NOMO-1 treated with DMSO at 0.1 percent for 48 hours (cell line): Measurements from ENCODE around the gene TBC1D22A.

Source experiments
- DNase-seq: peaks from one replicate; lab custom pipeline; 2025; ENCODE audit not compliant: unreplicated experiment; lab: John Stamatoyannopoulos, UW

Gene TBC1D22A

DNA sequence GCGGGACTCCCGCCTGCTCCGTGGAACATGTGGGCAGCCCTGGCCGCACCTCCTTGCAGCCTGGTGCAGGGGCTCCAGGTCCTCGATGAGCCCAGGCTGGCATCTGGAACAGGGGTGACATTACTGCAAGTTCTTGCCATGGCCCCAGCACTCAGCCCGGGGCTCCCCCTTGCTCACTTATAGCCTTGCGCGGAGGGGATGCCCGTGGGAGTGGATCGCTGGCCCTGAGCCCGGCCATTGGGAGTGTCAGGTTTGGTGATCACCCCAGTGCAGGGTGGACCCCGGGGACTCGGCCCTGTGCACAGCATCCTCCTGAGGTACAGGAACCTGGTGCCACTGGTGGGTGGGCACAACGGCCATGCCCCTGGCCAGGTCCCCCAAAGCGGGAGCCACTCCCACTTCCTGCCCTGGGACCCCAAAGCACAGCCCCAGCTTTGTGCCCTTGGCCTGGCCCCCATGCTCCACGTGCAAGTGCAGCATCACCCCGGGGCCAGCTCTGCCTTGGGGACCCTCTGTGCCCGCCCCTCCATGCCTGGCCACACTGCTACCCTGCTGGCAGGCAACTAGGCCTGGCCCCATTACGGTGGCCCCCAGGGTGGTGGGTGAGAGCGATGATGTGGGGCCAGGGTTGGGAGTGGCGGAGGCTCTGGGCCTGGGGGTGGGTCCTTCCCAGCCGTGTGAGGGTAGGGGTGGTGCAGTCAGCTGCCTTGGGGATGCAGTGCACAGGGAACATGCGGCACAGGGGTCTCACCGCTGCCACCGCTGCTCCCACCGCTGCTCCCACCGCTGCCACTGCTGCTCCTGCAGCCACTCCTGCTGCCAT is 439.8 kb downstream of the TBC1D22A start:
- no peak for DNase-seq

DNA sequence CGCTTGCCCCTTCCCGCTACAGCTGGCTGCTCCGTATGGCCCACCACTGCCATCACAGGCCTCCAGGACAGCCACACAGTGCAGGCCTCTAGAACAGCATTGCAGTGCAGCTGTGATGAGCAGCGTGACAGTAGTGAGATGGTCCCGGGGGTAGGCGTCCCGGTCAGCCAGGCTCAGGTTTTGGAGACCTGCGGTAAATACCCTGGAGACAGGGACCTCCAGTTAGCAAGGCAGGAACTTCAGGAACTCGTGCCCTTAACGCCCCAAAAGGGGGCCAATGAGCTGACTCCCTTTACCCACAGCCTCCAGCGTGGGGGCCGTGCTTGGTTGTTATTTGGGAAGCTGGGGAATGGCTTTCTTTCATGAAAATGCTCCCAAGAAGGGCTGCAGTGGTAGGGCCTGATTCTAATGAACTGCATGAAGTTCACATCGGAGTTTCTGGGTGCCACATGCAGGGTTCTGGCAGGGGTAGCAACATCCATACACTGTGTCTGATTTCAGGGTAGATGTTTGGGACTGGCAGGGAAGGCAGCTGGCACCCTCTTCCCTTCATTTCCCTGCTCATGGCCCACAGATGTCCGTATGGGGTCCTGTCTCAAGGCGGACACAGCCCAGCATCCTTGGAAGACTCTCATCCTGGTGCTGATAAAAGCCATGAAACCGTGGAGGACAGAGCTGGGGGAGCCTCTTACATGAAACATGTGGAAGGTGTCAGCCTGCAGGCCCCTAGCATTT is 440.5 kb downstream of the TBC1D22A start:
- DNase-seq = no peak

DNA sequence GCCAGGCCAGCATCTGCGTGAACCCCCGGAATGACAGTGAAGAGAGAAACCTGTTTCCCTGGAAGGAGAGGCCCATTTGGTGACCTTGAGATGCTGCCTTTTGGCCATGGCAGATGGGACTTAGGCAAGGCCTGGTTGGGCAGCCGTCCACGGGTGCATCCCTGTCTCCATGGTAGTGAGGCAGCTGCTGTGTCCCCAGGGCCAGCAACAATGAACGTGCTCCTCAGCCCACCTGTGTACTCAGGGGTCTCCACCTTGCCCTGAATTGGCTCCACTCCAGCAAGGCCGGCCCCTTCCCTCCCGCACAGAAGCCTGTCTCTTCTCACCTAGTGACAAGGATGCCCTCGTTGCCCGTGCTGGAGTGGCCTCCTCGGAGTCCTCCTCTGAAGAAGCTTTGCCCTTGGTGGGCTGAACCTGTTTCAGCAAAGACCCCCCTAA is 441.1 kb downstream of the TBC1D22A start:
- DNase-seq = no peak

DNA sequence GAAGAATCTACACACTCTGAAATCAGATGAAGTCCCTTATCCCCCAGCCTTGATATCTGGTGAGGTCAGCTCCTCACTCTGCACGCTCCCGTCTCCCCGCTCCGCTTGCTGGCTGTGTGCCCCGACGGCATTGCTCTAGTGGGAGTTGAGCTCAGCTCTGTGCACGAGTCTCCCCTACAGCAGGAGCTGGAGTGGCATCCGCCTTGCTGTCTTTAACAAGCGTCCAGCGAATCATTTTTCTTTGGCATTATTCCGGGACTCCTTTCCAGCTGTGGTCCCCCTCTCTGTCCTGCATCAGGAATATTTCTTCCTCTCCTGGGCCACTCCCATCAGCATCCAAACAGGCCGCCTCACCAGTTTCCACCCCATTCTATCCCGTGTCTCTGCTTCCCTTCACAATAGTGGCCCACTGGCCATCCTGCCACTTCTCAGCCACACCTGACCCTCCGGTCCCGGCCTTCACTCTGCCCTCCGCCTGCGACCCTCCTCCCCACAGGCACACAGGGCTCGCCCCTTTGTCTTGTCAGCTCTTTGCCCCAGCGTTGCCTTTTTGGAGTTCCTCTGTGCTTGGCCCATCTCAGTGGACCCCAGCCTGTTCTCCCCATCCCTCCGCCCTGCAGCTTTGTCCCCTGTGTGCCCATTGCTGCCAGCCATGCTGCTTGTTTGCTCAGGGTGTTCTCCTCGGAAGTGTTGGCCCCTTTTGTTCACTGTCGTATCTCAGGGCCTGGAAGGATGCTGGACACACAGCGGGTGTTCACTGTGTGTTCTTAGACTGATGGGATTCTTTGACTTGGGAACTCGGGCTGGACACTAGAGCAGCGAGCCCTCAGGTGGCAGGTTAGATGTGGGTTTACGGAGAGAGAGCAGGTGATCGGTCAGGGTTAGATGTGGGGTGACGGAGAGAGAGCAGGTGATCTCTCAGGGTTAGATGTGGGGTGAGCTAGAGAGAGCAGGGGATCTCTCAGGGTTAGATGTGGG is 441.8 kb downstream of the TBC1D22A start:
- DNase-seq = no peak

DNA sequence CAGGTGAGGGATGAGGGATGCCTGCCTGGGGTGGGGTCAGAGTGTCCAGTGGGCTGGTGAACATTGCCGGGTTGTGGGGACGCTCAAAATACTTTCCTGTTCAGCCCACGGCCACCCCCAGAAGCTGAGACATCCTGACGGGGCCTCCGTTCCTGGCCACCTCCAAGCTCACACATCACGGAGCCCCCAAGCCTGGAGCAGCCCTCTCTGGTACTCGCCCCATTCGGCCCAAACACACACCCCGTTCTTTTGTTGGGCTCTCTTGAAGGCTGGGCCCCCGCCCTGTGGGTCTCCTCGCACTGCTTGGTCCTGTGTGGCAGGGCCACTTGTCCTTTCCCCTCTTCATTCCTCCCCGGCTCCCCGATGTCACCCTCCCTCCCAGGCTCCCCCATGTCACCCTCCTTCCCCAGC is 442.6 kb downstream of the TBC1D22A start:
- no peak for DNase-seq

DNA sequence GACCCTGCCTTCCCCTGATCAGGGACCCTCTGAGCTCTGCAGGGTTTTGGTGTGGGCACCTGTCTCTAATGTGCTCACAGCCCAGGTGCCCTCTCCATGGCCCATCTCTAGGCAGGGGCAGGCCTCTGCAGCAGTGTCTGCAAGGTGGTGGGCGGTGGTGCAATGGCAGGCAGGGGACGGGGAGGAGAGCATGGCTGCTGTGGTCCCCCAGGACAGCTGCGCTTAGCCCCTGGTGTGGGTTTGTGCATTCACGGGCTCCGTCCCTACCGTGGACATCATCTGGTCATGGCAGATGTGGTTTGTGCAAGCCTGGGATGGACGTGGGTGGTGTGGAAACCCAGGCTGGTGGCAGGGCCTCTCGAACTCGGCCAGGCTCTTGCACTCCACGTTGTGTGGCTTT is 443.1 kb downstream of the TBC1D22A start:
- DNase-seq = no peak

DNA sequence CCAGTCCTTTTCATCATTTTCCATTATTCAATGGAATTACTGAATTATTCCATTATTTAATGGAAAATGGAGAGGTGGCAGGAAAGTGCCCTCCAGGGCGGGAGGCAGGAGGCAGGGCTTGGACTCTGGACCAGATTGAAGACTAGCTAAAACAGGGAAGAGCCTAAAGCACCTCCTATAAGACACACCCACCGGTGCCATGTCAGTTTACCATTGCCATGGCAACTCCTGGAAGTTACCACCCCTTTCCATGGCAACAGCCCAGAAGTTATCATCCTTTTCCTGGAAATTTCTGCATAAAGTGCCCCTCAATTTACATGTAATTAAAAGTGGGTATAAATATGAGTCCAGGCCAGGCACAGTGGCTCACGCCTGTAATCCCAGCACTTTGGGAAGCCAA is 443.7 kb downstream of the TBC1D22A start:
- no peak for DNase-seq

DNA sequence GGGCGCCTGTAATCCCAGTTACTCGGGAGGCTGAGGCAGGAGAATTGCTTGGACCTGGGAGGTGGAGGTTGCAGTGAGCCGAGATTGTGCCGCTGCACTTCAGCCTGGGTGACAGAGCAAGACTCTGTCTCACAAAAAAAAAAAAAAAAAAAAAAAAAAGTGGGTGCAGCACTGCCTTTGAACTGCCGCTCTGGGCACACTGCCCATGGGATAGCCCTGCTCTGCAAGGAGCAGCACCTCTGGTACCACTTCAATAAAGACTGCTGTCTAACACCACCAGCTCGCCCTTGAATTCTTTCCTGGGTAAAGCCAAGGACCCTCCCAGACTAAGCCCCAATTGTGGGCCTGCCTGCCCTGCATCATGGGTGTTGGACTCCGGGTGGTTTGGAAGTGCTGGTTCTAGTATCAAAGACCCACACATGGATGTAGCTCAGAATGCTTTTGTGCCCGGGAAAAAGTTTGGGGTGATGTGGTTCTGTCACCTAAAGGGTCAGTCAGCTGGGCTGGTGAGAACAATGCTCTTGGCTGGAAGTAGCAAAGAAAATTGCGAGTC is 444.3 kb downstream of the TBC1D22A start:
- no peak for DNase-seq

DNA sequence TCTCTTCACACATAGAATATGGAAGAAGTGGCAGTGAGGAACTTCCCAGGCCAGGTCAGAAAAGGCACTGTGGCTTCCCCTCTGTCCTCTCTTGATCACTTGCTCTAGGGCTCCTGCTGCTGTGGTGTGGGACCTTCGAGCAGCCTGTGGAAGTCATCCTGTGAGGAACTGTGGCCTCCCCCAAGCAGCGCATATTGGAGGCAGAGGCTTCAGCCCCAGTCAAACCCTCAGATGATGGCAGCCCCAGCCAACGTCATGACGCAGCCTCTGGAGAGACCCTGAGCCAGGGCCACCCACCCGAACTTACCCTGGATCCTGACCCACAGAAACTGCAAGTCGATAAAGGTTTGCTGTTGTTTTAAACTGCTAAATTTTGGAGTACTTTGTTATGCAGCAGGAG is 444.9 kb downstream of the TBC1D22A start:
- DNase-seq = no peak

DNA sequence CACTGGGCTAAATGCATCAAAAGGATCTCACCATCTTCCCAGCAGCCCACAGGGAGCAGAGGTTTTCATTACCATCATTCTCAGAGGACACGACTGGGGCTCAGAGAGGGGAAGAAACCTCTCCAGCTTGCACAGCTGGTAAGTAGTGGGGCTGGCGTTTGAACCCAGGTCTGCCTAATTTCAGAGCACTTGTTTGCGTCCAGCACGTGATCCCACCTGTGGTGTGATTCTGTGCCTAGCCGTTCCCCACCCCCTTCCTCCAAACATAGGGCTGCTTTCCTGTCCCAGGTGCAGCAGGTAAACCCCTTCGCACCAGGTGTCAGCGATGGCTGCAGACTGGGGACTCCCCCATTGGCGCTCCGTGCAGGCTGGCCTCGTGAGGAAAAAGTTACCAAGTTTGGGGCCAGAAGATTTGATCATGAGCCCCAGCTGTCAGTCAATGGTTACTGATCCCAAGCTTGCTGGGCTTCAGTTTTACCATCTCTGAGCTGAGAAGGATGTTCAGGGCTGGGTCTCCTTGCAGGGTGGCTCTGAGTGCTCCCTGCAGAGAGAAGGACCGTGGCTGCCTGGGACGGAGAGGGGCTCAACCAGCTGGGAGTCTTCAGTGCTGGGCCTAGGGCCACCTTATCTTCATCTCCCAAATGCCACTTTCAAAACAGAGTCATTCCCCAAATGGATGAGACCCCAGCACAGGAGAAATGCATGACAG is 445.6 kb downstream of the TBC1D22A start:
- no peak for DNase-seq

DNA sequence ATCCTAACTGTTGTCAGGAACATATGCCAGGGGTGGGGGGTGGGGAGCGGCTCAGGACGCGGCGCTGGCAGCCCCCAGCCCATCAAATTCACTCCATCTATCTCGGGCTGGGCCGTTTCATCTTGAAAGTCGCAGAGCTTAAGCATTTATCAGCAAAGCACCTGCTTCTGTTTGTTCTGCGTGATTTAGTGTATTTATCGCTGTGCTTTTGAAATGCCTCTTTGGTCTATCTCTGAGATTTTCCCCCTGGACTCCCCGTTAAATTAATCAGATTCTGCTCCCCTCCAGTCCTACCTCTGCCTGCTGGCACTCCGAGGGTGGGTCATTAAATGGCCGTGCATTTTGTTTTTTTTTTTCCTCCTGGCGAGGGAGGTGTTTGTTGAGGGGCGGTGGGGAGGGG is 446.2 kb downstream of the TBC1D22A start:
- no peak for DNase-seq

DNA sequence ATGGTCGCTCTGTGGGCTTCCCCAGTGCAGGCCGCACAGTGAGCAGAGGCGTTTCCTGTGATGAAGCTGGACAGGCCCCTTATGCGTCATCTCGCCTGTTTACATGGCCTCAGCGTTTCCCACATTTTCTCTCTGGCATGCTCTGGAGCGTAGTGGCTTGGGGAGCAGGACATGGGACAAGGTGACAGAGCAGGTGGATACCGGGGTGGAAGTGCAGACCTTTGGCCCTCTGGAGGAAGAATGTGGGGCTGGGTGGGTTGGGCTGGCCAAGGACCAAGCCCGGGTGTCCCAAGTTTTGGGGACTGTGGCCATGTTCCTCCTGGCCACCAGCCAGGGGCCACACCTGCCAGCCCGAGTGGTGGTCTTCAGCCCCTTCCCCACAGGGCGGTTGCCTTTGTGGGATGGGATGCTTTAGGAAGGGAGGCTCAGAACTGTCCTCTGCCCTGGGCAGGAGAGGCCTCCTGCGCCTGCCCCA is 446.6 kb downstream of the TBC1D22A start:
- DNase-seq = no peak

DNA sequence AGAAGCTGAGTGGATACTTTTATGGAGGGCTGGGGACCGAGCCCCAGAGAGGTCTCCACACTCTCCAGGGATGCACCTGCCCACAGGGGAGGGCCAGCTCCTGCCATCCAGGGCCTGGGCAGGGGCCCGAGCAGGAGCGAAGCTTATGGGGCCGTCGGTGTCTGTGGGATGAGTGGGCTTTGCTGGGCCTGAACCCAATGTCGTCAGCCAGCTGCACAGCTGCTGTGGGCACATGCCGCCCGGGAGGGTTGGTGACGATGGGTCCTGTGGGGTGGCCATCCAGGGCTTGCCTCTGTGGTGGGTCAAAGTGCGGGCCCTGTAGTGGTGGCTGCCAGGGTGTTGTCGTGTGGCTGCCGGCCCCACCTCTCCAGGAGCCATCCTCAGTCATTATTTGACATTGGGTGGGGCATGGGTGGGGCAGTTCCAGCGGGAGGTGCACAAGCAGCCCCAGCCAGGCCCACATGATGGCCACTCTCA is 447.1 kb downstream of the TBC1D22A start:
- no peak for DNase-seq

DNA sequence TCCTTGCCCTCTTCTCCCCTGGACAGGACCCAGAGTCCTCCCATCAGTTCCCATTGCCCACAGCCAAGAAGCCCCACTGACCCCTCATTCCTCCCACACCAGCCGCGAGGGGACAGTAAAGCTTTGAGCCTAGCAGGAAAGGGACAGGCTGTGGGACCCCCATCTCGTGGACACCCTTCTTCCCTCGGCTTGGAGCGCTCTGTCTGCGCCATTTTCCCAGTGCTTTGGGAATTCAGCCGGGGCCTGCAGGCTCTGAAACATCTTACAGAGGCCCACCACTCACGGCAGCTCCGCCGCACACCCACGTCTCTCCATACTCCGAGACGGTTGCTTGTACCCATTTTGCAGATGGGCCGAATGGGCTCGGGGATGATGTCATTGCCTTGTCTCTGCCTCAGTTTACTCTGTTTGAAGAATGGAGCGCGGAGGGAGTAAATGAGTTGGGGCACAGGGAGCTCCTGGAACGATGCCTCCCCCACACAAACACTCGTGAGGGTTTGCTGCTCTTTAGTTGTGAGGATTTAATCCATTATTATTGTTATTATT is 447.7 kb downstream of the TBC1D22A start:
- no peak for DNase-seq

DNA sequence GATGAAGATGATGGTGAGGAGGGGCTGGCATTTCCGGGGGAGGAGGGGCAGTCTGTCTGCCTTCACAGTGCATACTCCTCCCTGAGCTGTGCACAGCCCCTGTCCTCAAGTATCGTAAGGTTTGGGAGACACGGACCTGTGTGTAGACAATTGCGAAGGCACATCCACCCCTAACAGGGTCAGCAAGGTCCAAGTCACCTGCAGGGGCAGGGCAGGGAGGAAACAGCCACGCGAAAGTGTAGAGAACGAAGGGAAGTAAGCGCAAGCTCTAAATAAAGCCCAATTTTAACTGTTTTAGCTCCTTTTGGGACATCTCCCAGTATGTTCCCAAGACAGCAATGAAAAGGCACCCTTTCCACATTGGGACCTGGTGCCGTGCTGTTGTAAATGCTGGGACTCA is 448.2 kb downstream of the TBC1D22A start:
- DNase-seq = no peak

DNA sequence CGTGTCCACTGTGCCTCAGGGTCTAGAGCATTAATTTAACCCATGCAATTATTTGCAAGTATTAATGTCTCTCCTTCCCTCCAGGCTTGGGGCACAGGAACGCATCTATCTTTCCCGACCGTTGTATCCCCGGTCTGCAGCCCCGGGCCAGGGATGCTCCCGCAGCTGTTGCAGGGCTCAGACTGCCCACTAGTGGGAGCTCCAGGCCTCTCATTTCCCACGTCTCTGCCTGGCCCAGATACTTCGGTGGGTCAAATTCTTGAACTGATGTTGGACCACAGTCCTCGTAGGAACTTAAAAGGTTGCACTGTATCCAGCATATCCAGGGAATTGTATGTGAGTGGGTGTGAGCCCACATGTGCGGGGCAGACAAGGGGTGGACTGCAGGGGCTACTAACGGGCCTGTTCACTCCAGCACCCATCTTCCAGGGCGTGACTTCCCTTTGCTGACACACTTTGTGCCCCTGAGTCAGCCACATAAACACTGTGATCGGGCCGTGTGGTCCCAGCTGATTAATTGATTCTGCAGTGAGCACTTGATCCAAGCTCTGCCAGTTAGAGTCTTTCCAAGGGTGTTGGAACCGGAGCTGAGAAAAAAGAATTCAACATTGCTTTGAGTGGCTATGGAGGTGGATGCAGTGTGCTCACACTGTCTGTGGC is 451.3 kb downstream of the TBC1D22A start:
- DNase-seq = peak; percentile 9

DNA sequence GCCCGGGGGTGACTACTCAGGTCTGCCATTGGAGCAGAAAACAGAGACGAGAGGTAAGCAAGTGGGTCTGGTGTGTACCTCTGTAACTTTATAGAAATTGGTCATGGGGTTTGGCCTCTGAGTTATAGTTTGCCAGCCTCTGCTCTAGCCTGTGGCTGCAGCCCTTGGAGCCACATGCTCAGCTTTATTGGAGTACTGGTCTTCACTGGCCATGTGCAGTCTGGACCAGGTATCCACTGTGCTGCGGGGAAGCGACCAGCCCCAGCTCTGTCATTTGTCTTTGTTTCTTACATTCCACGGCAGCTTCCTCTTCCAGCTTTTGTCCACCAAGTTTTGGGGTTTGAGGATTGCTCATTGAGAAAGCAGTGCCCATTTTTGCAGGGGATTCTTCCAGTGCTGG is 453.4 kb downstream of the TBC1D22A start:
- DNase-seq = no peak

DNA sequence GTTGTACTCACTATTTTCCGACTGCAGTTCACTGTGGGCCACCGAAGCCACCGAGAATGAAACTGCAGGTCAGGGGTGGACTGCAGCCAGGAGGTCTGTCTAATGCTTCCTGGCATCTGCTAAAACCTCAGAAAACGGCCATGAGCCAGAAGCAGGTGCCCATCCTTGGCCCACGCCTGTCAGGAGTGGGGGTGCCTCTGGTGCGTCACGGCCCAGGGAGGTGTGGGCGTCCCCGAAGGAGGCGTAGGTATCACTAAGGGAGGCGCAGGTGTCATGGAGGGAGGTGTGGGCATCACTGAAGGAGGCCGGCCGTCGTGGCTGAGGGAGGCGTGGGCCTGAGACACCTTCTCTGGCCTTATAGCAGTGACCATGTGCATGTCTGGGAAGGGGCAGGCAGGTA is 456.2 kb downstream of the TBC1D22A start:
- DNase-seq = no peak

DNA sequence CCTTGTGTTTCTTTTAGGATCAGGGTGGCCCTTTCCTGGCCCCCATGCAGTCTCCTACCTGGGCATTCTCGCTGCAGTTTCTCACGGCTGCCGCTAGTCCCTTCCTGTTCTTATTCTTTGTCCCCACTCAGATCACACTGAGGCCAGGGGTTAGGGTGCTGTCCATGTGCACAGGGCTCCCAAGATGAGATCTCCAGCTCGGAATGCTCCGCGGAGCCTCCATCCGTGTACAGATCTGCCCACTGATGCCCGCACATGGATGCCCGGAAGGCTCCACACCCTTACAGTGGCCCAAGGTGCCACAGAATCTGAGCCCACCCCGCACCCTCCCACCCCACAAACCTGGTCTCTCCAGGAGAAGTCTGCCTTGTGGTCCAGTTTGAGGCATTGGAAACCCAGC is 457.3 kb downstream of the TBC1D22A start:
- DNase-seq = no peak
